Stimulated activated CD4-positive, alpha-beta T cell treated with anti-CD3 and anti-CD28 coated beads, Interleukin-15, amount 100 ng/mL, for 1 hour (primary cell): ENCODE data around the gene CNPY4.
"Not testable (repeated sequence)": the region's sequence is repeated elsewhere in the genome, so short reads cannot be mapped to it uniquely, and the experiment has no call there.

Experiments used
- DNase-seq, 2 donors: peaks; one replicate each; pipeline ENCODE4 v3.0.0-alpha.2; 2020; ENCODE audit warnings: low read depth in 1 of 2, low spot score in 1 of 2

Gene CNPY4

DNA sequence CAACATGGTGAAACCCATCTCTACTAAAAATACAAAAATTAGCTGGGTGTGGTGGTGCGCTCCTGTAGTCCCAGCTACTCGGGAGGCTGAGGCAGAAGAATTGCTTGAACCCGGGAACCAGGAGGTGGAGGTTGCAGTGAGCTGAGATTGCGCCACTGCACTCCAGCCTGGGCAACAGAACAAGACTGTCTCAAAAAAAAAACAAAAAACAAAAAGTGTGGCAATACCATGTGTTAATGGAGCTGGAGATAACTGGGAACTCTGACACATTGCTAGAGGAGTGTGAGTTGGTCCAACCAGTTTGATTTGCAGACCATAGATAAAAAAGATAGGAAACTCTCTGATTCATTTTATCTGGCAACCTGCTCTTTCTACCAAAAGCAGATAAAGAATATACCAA lies 26.9 kb downstream of the CNPY4 start:
- DNase-seq, result not testable (repeated sequence)

DNA sequence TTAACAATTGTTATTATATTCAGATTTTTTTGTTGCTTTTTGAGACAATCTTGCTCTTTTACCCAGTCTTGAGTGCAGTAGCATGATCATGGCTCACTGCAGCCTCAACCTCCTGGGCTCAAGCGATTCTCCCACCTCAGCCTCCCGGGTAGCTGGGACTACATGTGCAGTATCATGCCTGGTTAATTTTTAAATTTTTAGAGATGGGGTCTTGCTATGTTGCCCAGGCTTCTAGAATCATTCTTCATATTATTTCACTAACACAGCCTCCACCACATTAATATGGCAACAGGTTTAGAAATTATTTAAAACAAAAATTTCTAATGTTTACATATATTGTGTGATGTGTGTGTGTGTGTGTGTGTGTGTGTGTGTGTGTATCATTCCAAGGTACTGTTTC lies 27.8 kb downstream of the CNPY4 start:
- DNase-seq, result no peak

GRCh38 chr7:100148225-100148558 lies 28.8 kb downstream of the CNPY4 start:
- DNase-seq, result no peak

GRCh38 chr7:100148559-100149328 lies 29.3 kb downstream of the CNPY4 start, which contains the start of gene LAMTOR4:
LAMTOR4 (plus strand) TSS chr7:100148918; CDS start chr7:100148973, 55 bp downstream.
- DNase-seq, result peak; percentile 88 to 94

GRCh38 chr7:100152404-100152803 lies 33.0 kb downstream of the CNPY4 start:
- no peak for DNase-seq

- no peak for DNase-seq
Measured at GRCh38 chr7:100152937-100153666, 33.7 kb downstream of the CNPY4 start.

- DNase-seq, result no peak
Measured at GRCh38 chr7:100153708-100154535, 34.5 kb downstream of the CNPY4 start.

GRCh38 chr7:100154651-100155491 lies 35.4 kb downstream of the CNPY4 start:
- DNase-seq, result no peak

DNA sequence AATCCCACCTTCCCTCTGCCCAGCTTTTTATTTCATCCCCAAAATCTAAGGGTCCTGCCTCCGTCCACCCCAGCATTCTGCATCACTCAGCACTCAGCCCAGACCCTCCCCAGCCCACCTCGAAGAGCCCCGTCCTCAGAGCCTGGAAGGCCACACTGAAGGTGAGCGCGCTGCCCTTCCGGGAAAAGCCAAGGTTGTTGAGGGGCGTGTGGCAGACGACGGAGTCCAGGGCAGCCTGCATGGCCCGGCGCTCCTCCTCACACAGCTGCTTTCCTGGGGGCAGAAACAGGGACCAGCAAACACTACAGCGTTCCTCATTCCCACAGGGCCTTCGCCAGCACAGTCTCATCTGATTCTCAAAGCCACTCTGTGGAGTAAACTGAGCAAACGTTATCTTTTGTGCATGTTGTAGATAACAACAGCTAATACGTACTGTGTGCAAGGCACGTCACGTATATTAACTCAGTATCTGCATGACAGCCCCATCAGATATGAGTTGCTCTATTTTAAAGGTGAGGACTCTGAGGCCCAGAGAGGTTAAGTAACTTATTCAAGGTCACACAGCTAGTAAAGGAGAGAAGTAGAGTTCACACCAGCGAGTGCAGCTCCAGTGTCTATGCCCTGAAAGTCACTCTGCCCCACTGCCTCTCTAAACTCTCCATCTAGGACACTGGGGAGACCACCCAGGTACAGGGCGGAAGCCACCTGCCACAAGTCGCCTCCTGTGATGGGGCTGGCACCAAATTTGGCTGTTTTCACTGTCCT lies 36.3 kb downstream of the CNPY4 start:
- DNase-seq, result no peak

GRCh38 chr7:100156331-100157068 lies 37.1 kb downstream of the CNPY4 start:
- no peak for DNase-seq

DNA sequence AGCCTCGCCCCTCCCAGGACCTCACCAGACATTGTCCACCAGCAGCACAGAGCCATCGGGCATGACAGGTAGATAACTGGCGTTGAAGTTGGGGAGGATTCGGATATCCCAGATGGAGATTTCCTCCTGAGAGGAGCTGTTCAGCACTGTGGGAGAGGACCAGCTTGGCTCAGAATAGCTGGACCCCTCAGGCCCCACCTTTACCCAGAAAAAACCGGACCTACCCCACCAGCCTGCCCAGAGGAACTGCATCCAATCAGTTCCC lies 37.6 kb downstream of the CNPY4 start:
- no peak for DNase-seq

GRCh38 chr7:100157334-100158228 lies 38.1 kb downstream of the CNPY4 start:
- no peak for DNase-seq

GRCh38 chr7:100158229-100159098 lies 39.0 kb downstream of the CNPY4 start, which contains the start of gene TRAPPC14:
TRAPPC14 (minus strand) TSS chr7:100158723; CDS start chr7:100158499, 224 bp downstream.
- peak; percentile 84 to 93 for DNase-seq

DNA sequence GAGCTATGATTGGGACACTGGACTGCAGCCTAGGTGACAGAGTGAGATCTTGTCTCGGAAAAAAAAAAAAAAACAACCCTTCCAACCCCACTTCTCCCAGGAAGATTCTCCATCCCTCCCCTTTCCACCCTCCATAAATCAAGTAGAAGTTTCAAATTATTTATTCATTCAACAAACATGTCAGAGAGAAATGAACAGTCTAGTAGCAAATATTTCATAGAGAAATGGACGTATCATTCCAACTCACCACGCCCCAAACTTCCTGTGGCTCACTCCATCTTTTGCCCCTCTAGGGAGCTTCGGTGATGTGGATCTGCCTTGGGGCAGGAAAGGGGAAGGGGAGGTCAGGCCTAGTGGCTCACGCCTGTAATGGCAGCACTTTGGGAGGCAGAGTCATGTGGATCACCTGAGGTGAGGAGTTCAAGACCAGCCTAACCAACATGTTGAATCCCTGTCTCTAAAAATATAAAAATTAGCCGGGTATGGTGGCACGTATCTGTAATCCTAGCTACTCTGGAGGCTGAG lies 39.7 kb downstream of the CNPY4 start:
- no peak for DNase-seq

DNA sequence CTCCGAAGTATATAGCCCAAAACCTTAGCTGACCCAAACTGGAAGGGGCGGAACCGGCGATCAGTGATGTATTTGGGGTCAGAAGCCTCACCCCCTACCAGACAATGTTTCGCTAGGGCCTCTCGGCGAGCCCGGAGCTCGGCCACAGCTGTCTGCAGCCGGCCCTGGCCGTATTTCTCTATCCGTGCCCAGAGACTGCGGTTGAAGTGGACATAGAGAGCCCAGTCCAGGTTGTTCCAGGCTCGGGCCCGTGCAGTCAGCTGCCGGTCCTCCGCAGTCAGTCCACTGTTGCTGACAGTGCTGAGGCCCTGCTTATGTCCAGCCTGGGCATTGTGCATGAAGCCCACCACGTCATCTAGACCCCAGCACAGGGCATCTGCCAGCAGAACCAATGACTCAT lies 40.6 kb downstream of the CNPY4 start:
- no peak for DNase-seq

DNA sequence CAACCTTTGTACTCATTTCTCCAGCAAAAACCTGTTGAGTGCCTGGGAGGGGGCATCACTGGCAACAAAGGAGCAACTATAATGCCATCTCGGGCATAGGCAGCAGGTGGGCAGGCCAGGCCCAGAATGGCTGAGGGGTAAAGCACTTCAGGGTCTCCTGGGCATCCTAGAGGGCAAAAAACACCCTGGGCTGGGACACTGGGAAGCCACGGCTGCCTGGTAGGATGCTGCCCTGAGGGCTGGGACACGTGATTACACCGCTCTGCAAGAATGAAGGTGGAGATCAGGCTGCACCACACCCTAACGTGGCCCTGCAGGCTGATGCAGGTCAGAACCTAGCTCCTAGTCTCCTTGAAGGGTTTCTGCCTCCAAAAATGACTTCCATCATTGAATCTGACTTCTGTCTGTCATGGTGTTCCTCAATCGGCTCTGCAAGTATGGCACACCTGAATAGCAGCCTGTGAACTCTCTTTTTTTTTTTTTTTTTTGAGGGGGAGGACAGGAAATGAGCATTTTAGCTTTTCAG lies 43.6 kb downstream of the CNPY4 start:
- DNase-seq, result no peak

DNA sequence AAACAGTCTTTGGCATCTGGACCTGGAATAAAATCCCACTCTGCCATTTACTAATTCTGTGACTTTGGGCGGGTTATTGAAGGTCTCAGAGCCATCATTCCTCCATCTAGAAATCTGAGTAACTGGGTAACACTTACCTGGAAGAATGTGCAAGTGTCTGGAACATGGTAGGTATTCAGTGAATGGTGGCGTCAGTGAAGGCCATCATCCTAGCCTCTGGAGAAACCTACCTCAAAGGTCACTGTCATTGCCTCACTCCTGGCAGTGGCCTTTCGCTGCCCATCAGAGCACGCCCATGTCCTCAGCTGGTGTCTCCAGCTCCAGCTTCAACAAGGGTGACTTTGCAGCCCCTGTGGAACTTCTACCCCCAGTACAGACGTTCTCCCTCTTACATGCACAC lies 44.4 kb downstream of the CNPY4 start:
- DNase-seq, result no peak
